Eye (tissue), 1 donor: ENCODE measurements around the gene CCL24.
"Not testable (repeated sequence)": the region's sequence is repeated elsewhere in the genome, so short reads cannot be mapped to it uniquely, and the experiment has no call there.

Source experiments
- DNase-seq: peaks from one replicate; pipeline ENCODE4 v3.0.0-alpha.2; 2015

CCL24 gene

GRCh38 chr7:75813781-75814236 is at the start of gene CCL24:
Gene CCL24 (minus strand): TSS chr7:75813806. CDS start chr7:75813715, 91 bp downstream.
- DNase-seq, result no peak

- no peak for DNase-seq
These were observed 48.0 kb upstream of the CCL24 start for GRCh38 chr7:75861636-75862035.

GRCh38 chr7:75858410-75858809 is 44.8 kb upstream of the CCL24 start:
- DNase-seq, result no peak

DNA sequence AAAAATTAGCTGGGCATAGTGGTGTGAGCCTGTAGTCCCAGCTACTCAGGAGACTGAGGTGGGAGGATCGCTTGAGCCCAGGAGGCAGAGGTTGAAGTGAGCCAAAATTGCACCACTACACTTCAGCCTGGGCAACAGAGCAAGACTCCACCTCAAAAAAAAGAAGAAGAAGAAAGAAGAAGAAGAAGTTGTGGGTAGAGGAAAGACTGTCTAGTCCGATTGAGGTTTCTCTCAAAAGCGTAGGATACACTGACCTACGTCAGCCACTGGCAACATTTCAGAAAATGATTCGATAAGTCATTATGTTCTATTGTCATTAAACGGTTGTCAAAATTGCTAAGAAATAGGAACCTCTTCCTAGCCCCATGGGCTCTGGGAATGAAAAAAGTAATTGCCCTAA is 42.9 kb upstream of the CCL24 start:
- DNase-seq, result no peak

GRCh38 chr7:75854813-75855345 is 41.3 kb upstream of the CCL24 start:
- not testable (repeated sequence) for DNase-seq

DNA sequence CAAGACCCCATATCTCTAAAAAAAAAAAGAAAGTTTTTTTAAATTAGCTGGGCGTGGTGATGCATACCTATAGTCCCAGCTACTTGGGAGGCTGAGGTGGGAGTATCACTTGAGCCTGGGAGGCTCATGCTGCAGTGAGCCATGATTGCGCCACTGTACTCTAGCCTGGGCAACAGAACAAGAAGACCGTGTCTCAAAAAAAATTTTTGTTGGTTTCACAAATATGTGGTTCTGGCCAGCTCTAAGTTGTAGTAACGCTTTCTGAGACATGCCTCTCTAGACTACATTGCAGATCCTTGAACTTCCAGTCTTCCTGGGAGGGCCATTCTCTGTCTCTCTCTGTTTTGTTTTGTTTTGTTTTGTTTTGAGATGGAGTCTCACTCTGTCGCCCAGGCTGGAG is 40.6 kb upstream of the CCL24 start:
- DNase-seq, result no peak

DNA sequence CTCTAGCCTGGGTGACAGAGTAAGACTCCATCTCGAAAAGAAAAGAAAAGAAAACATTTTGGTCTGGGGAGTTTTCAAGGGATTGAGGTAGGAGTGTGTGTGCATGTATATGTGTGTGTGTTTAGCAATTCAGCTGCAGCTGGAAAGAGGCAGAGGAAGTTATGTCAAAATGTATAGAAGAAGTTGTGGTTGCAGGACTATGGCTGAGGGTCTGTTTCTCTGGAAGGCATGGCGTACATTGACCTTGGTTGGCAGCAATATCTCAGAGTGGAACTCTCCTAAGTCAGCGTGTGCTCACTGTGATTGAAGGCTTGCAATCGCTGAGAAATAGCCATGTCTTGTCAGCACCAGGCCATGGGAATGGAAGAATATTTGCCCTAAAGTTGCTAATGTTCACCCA is 36.6 kb upstream of the CCL24 start:
- DNase-seq, result no peak

DNA sequence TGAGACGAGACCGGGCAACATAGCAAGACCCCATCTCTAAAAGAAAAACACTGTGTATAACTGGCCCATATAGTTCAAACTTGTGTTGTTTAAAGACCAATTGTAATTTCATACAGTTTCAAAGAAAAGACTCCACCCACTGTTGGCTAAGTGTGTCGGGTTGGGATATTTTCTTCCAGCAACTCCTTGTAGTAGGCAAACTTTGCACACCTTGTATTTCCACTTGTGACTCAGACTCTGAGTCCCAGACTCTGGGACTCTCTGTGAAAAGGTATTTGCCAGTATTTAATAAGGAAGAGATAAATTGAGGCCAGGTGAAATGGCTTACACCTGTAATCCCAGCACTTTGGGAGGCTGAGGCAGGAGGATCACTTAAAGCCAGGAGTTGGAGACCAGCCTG is 36.0 kb upstream of the CCL24 start:
- DNase-seq, result no peak

DNA sequence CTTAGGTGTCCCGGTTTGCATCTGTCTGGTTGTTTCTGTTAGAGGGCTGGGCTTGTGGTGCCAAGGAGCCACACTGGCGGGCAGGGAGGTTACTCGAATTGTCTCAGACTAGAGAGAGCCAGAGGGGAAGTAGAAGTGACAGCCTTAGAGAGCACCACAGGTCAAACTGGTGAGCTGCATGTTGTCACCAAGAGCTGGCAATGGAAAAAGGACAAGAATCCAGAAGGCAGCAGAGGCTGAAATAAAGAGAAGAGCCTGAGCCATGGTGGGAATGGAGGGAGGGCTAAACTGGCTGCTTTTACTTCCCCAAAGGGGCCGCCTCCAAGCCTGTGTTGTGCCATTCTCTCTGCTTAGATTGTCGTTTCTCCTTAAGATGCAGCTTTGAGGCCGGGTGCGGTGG is 34.1 kb upstream of the CCL24 start:
- DNase-seq, result no peak

- not testable (repeated sequence) for DNase-seq
These were observed 31.5 kb upstream of the CCL24 start for GRCh38 chr7:75845132-75845531.

GRCh38 chr7:75844158-75844557 is 30.6 kb upstream of the CCL24 start:
- DNase-seq, result no peak

- no peak for DNase-seq
These were observed 30.1 kb upstream of the CCL24 start for GRCh38 chr7:75843613-75844116.

- peak; percentile 36 for DNase-seq
These were observed 29.3 kb upstream of the CCL24 start for GRCh38 chr7:75842836-75843446.

GRCh38 chr7:75840029-75840428 is 26.4 kb upstream of the CCL24 start:
- DNase-seq, result no peak

DNA sequence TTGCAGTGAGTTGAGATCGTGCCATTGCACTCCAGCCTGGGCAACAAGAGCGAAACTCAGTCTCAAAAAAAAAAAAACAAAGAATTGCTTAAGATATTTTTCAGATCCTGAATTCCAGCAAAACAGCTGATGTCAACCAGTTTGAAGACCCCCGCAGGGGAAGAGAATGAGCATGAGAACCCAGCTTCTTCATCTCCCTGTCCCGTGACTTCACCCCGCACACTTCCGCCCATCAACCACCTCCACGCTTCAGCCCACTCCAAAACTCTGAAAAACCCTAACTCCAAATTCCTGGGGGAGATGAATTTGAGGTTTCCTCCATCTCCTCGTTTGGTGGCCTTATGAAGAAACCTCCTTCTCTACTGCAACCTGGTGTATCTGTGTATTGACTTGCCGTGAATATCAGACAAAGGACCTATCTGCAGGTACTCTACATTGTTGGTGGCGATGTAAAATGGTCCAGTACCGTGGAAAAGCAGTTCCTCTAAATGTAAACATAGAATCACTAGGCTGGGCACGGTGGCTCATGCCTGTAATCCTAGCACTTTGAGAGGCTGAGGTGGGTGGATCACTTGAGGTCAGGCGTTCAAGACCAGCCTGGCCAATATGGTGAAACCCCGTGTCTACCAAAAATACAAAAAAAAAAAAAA is 24.8 kb upstream of the CCL24 start:
- not testable (repeated sequence) for DNase-seq

DNA sequence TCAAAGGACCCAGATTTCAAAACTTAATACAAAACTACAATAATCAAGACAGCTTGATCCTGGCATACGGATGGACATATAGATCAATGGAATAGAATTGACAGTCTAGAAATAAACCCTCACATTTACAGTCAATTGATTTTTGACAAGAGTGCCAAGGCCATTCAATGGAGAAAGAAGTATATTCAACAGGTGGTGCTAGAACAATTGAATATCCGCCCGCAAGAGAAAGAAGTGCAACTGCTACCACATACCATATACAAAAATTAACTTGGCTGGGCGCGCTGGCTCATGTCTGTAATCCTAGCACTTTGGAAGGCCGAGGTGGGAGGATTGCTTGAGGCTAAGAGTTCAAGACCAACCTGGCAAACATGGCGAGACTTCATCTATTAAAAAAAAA is 23.2 kb upstream of the CCL24 start:
- no peak for DNase-seq

DNA sequence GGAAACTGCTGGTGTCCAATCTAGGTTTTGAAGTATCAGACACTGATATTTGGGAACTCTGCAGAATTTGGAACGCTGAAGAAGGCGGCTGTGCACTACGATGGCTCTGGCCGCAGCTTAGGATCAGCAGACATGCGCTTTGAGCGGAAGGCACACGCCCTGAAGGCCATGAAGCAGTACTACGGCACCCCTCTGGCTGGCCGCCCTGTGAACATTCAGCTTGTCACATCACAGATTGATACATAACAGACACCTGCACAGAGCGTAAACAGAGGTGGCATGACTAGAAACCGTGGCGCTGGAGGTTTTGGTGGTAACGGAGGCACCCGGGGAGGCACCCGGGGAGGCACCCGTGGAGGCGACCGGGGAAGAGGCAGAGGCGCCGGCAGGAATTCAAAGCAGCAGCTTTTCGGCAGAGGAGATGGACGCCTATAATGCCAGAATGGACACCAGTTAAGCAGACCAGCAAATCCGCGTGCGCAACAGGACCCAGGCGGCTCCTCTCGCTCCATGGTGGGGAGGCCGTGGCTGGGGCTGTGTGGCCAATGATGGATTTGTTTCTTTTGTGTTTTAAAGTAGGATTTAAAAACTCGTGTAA is 22.2 kb upstream of the CCL24 start:
- no peak for DNase-seq

GRCh38 chr7:75833662-75834061 is 20.1 kb upstream of the CCL24 start:
- DNase-seq, result not testable (repeated sequence)

GRCh38 chr7:75830978-75831377 is 17.4 kb upstream of the CCL24 start:
- no peak for DNase-seq

- DNase-seq, result not testable (repeated sequence)
These were observed 16.1 kb upstream of the CCL24 start for GRCh38 chr7:75829656-75830055.

DNA sequence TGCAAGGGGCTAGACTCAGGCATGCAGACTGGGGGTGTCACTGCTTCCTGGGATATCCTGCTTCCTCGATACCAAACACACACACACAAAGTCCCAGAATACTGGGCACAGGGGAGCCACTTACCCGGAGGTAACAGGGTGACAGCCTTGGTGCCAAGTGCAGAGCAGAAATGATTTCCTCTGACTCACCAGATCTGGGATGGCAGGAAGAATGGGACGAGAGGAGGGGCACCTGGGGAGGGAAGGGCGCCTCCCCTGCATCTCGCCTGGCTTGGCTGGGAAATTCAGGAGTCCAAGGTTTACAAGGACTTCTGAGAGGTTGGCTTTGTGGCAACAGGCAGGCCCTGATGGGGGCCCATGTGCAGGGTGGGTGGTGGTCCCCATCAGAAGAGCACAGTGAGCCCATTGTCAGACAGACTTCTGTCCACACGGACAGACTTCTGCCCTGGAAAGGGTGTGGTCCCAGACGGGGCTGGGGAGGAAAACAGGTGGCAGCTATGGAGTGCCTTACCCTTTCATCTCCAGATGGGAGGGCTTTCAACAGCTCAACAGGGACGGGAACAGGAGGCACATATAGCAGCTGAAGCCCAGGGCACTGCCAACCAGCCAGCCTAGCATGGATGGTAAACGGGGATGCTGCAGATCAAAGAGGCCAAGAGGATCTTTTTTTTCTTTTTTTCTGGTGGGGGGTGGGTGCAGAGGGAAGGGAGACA is 9.7 kb upstream of the CCL24 start:
- DNase-seq, result no peak

DNA sequence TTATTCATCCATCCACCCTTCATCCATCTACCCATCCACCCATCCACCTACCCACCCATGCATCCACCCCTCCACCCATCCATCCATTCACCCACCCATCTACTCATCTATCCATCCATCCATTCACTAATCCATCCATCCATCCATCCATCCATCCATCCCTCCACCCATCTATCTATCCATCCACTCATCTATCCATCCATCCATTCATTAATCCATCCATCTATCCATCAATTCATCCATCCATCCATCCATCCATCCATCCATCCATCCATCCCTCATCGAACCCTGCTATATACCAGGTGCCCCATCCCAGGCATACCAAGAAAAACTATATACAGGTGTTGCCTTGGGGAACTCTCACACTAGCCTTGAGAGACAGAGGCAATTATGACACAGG is 7.1 kb upstream of the CCL24 start:
- DNase-seq, result no peak

GRCh38 chr7:75819711-75820110 is 6.1 kb upstream of the CCL24 start:
- DNase-seq, result no peak
